Frontal cortex (tissue), 4 donors: Measurements from ENCODE around the gene NFIA. TPM values are rescaled to one million over a fixed set of nuclear protein-coding genes. Genes with fewer than 3 reads are reported as not detected.
"Not testable (repeated sequence)": the region's sequence is repeated elsewhere in the genome, so short reads cannot be mapped to it uniquely, and the experiment has no call there.

Source experiments
- DNase-seq, 2 donors: peaks; one replicate each; pipeline ENCODE4 v3.0.0; 2012; ENCODE audit warnings: low spot score in 2 of 2
- FAIRE-seq: peaks from 2 replicates; lab custom pipeline; 2012; peaks lifted over from hg19 to GRCh38; lab: Jason Lieb, UNC
- total RNA-seq: library from RNA; depleted of rRNA; stranded (reverse); fragments of >200 nt; gene quantifications from one replicate; pipeline ENCODE4 v1.2.3, GENCODE V29; 2014
- donor health status: control.
- donor health status: control.
- donor health status: control.

Gene NFIA
- total RNA-seq, 1 donor from 2014 or later = 35.5 TPM

DNA sequence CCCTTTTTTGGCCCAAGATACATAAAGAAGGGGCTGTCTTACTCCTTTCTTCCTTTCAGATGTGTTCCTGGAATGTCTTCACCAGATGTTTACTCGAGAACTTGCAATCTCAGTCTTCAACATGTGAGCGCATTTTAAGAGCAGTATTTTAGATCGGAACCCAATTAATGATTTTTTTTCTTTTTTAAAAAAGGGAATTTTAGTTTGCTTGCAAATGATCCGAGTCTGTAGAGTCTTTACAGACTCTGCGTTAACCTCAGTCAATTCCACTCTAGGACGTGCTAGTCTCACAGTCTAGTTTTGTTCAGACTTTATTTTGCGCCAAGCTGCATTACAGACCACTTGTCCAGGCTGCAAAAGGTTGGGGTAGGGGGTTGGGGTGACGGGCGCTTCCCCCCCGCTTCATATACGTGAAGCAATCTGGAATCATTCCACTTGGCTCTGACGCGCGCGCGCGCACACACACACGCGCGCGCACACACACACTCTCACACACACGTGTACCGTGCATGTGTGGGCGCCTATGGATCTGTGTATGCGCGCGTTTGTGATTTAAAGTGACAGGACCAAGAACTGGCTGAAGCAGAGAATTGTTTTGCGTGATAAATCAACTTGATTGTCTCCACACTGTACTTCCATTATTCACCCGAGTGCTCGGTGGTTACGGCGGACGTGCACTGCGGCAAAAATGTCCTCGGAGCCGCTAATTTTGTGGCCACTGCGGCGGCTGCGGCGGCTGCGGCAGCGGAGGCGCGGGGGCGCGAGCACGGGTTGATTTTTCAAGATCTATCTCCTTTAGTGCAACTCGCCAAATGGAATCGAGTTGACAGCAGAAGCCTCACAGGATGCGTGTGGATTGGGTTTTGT lies 25.6 kb upstream of the NFIA start:
- FAIRE-seq (no peak), DNase-seq (peak in 1 of 2 donors; percentile 48)

- DNase-seq = no peak
- FAIRE-seq = no peak
These were observed 23.7 kb upstream of the NFIA start for GRCh38 chr1:61058483-61059245.

- DNase-seq, FAIRE-seq: not testable (repeated sequence)
These were observed 20.8 kb upstream of the NFIA start for GRCh38 chr1:61061601-61062000.

DNA sequence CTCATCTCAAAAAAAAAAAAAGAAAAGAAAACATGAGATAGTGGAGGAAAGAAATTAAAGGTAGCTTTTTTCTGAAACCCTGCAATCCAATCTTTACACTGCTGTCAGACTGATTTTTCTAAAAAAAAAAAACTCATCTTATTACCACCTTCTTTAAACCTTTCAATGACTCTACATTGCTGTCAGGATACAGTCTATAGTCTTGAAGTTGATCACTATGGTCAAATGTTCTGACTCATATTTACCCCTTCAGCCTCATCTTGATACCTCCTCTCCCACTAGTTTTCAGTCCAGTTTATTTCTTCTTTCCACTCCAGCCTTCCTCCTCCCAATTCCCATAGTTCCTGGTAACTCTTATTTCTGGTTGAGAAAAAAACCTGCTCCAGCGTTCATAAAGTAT lies 17.7 kb upstream of the NFIA start:
- no peak for FAIRE-seq
- DNase-seq = no peak

GRCh38 chr1:61067446-61068019 lies 14.8 kb upstream of the NFIA start:
- FAIRE-seq = no peak
- no peak for DNase-seq

GRCh38 chr1:61070054-61070453 lies 12.3 kb upstream of the NFIA start:
- FAIRE-seq (no peak), DNase-seq (no peak)

DNA sequence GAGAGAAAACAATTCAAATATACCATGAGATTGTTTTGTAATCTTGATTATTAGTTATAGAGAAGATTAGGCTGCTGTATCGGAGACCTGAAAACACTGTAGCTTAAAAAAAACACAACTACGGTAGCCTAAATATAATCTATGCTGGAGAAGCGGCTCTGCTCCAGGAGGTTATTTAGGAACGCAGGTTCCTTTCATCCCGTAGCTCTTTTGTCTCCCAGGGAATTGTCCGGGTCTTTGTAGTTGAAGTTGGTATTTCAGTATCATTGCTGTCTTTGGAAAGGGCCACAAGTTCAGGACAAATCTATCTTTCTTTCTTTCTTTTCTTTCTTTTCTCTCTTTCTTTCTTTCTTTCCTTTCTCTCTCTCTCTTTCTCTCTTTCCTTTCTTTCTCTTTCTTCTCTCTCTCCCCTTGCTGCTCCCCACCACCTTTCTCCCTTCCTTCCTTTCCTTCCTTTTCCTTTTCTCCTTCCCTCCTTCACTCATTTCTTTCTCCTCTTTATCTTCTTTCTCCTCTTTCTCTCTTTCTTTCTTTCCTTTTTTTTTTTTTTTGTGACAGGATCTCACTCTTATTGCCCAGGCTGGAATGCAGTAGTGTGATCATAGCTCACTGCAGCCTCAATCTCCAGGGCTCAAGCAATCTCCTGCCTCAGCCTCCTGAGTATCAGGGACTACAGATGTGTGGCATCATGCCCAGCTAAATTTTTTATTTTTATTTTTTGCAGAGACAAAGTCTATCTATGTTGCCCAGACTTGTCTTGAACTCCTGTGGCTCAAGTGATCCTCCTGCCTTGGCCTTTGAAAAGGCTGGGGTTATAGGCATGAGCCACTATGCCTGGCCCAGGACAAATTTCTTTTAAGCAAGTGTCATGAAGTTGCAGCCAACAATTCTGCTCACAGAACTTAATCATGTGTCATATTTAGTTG lies 10.9 kb upstream of the NFIA start:
- no peak for DNase-seq
- FAIRE-seq = no peak

DNA sequence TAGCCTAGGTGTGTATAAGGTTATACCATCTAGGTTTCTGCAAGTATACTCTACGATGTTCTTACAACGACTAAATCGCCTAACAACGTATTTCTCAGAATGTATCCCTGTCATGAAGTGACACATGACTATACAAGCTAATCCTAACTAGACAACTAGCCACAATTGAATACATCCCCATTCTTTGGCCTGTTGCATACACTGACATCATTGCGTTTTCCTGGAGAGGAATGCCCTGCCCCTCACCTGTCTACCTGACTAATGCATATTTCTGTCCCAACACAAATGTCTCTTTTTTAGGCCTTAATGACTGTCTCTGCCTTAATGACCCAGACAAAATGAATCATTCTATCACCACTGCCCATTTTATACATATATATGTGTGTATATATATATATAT lies 8.5 kb upstream of the NFIA start:
- FAIRE-seq (no peak), DNase-seq (no peak)

DNA sequence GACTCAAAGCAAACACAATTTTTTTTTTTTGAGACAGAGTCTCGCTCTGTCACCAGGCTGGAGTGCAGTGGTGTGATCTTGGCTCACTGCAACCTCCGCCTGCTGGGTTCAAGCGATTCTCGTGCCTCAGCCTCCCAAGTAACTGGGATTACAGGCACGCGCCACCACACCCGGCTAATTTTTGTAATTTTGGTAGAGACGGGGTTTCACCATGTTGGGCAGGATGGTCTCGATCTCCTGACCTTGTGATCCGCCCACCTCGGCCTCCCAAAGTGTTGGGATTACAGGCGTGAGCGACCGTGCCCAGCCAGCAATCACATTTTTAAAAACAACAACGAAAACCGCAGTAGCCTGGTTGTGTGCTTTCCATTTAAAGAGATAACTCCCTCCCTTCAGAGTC lies 6.5 kb upstream of the NFIA start:
- DNase-seq, FAIRE-seq: not testable (repeated sequence)

GRCh38 chr1:61076728-61077675 lies 5.4 kb upstream of the NFIA start:
- FAIRE-seq (no peak), DNase-seq (peak in 1 of 2 donors; percentile 48)

GRCh38 chr1:61077676-61078541 lies 4.5 kb upstream of the NFIA start:
- peak; percentile 95 for FAIRE-seq

GRCh38 chr1:61078618-61079295 lies 3.6 kb upstream of the NFIA start:
- FAIRE-seq = no peak

More at GRCh38 chr1:61077676-61078541, 4.5 kb upstream of the NFIA start:
- peak; percentile 82 to 83 for DNase-seq

GRCh38 chr1:61079296-61079897 lies 3.0 kb upstream of the NFIA start:
- no peak for DNase-seq
- no peak for FAIRE-seq

More at GRCh38 chr1:61078618-61079295, 3.6 kb upstream of the NFIA start:
- no peak for DNase-seq

GRCh38 chr1:61079898-61080336 lies 2.4 kb upstream of the NFIA start:
- FAIRE-seq (no peak), DNase-seq (peak; percentile 46 to 64)

GRCh38 chr1:61080413-61081143 lies 1.8 kb upstream of the NFIA start:
- DNase-seq = no peak

DNA sequence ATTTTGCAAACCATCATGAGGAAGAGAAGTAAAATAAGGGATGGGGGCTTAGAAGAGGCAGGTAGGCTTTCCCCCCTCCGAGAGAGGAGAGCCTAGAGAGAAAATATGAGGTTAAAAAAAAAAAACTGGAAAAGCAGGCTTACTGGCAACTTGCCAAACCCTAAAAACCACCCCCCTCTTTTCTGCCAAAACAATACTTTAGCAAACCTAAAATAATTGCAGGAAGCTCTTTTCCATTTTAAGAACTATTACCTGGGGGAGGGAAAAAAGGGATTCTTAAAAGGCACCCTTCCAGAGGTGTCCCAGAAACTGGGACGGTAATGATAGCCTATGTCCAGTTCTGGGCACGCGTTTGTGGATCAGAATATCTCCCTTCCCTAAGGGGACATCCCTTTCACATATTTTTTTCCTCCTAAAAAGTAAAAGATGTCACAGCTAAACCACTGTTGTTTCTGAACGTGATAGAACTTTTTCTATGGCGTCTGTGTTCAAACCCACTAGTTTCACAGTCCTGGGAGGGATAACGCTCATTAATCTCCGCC lies 1.1 kb upstream of the NFIA start:
- DNase-seq = no peak
- no peak for FAIRE-seq

More at GRCh38 chr1:61080413-61081143, 1.8 kb upstream of the NFIA start:
- no peak for FAIRE-seq
